ENCODE measurements around the gene UMODL1. TPM values are rescaled to one million over a fixed set of nuclear protein-coding genes. Genes with fewer than 3 reads are reported as not detected.

UMODL1 gene, protein sequence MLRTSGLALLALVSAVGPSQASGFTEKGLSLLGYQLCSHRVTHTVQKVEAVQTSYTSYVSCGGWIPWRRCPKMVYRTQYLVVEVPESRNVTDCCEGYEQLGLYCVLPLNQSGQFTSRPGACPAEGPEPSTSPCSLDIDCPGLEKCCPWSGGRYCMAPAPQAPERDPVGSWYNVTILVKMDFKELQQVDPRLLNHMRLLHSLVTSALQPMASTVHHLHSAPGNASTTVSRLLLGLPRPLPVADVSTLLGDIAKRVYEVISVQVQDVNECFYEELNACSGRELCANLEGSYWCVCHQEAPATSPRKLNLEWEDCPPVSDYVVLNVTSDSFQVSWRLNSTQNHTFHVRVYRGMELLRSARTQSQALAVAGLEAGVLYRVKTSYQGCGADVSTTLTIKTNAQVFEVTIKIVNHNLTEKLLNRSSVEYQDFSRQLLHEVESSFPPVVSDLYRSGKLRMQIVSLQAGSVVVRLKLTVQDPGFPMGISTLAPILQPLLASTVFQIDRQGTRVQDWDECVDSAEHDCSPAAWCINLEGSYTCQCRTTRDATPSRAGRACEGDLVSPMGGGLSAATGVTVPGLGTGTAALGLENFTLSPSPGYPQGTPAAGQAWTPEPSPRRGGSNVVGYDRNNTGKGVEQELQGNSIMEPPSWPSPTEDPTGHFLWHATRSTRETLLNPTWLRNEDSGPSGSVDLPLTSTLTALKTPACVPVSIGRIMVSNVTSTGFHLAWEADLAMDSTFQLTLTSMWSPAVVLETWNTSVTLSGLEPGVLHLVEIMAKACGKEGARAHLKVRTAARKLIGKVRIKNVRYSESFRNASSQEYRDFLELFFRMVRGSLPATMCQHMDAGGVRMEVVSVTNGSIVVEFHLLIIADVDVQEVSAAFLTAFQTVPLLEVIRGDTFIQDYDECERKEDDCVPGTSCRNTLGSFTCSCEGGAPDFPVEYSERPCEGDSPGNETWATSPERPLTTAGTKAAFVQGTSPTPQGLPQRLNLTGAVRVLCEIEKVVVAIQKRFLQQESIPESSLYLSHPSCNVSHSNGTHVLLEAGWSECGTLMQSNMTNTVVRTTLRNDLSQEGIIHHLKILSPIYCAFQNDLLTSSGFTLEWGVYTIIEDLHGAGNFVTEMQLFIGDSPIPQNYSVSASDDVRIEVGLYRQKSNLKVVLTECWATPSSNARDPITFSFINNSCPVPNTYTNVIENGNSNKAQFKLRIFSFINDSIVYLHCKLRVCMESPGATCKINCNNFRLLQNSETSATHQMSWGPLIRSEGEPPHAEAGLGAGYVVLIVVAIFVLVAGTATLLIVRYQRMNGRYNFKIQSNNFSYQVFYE
- total RNA-seq: not detected in 2 replicates

DNA sequence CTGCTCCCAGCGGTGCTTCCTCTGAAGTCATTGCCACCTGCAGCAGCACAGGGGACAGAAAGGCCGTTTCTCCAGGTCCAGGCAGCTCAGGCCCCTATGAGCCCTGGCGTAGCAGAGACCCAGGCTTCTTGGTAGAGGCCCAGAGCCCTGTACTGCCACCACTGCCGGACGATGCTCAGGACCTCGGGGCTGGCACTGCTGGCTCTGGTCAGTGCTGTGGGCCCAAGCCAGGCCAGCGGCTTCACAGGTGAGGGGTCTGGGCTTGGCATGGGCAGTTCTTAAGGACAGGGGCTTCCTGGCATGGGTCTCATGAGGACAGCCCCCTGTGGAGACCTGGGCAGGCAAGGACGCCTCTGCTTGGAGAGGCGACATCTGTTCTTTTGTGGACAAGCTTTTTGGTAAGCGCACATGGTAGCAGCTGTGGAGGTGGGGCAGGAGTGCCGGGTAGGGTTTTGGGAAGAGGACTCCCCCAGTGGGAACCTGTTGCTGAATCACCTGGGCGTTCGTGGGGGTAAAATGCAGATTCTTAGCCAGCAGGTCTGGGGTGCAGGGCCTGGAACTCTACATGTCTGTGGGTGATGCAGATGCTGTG, at the start of gene UMODL1:
Gene UMODL1, plus strand, starts transcription at position 172 of the 592 bp plus-strand sequence. Its CDS starts 0 bp downstream, at position 172.
- no peak for DNase-seq (ENCODE audit: low read depth in 2 of 2)

GRCh38 chr21:42021371-42022090, 49.6 kb upstream of the UMODL1 start:
- DNase-seq (ENCODE audit: low read depth in 2 of 2): no peak

DNA sequence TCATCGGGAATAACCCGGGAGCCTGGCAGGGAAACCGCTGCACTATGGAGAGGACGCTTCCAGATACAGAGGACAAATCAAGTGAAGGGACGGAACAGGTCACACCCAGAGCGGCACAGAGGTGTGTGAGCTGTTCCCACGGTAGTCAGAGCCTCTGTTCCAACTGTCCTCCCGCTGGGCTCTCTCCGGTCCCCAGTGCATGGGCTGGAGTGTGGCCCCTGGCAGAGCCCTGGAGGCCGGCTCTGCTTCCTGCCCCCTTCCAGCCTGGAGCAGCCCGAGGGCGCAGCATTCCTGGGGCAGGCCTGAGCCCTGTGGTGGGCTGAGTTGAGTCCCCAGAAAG, 49.1 kb upstream of the UMODL1 start:
- no peak for DNase-seq (ENCODE audit: low read depth in 2 of 2)

DNA sequence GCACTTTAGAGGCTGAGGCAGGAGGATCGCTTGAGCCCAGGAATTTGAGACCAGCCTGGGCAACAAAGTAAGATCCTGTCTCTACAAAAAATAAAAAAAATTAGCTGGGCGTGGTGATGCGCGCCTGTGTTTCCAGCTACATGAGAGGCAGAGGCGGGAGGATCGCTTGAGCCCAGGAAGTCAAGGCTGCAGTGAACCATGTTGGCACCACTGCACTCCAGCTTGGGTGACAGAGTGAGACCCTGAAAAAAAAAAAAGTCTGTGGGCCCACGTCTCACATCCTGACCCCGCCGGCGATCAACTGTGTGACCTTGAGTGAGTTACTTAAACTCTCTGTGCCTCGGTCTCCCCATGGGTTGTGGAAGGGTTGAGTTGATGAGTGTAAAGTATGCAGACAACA, 48.2 kb upstream of the UMODL1 start:
- no peak for DNase-seq (ENCODE audit: low read depth in 2 of 2)

DNA sequence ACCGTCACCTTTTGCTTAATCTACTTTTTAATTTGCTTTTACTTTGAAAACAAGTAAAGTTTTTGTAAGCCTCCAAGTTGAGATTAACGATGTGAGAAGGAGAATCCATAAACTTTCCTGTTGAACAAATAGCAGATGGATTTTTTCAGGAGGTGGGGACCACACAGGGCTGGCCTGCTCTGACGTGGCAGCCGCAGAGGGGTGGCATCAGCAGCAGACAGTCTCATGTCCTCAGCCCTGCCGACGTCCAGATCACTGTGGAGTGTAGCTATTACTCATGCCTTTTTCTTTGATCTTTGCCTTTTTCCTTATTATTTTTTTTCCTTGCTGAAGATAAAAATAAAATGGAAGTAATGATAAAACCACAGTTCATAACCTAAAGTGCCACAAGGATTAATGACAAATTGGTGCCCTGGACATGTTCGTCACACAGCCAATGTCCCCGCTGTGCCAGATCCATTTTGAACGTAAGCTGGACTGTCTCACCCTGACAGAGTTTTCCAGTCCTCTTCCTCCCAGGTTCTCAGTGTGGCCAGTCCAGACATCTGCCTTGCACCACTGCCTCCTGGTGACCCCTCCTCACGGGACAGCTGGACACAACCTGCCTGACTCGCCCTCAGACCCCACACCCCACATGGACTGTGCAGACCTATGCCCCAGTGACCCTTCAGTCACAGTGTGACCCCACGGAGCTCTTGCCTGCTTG, 45.6 kb upstream of the UMODL1 start:
- peak in 1 of 2 donors; percentile 11 for DNase-seq (ENCODE audit: low read depth in 2 of 2)

DNA sequence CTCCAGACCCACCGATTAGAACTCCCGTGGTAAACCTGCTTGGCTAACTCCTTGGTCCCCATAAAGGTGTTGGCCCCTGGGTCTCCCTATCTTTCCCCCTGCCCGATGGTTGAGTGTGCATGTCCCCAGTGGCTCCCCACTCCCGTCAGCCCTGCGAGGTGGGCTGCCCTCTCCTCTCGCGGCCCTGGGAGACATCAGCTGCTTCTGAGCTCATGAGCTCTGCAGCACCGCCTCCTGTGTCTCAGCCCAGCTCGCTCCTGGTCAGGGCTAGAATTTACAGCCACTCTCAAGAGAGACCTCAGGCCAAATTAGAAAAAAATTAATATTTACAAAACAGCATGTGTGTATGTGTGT, 45.1 kb upstream of the UMODL1 start:
- DNase-seq (ENCODE audit: low read depth in 2 of 2): no peak

GRCh38 chr21:42027085-42027821, 43.9 kb upstream of the UMODL1 start:
- no peak for DNase-seq (ENCODE audit: low read depth in 2 of 2)

DNA sequence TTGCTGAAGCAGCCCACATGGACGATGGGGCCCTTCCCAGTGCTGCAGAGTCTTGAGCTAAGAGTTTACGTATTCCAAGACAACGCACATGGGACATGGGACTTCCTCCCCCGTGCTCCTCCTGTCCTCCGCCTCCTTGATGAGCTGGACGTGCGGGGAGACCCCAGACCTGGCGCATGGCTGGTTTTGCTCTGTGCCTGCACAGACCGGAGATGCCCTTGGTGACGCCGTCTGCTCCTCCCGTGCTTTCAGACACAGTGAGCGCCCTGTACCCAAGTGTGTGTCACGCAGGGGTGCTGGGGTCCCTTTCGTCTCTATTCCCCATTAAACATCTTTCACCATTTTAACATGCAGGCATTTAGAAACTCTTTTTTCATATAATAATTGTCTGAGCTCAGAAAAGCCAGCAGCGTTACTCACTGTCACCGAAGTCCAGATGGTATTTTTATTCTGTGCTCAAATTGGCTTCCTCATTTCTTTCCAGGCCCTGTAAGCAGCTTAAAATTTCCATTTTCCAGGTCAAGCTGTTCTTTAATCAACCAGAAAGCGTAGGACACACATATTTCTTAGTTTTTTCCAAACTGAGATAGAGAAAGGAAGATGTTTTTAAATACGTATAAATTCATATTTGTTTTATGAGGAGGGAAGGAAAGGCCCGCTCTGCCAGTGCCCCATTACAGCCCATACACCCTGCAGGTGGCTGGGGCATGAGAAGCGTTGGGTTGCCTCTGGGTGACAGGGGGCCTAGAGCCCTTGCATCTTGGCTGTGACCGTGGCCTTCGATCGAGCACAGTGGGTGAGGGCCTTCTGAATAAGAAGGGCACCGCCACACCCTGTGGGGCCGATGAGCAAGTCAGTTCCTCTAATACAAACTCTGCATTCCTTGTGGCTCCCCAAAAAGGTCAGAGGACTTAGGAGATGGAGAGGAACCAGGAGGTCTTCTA, 43.0 kb upstream of the UMODL1 start:
- no peak for DNase-seq (ENCODE audit: low read depth in 2 of 2)

DNA sequence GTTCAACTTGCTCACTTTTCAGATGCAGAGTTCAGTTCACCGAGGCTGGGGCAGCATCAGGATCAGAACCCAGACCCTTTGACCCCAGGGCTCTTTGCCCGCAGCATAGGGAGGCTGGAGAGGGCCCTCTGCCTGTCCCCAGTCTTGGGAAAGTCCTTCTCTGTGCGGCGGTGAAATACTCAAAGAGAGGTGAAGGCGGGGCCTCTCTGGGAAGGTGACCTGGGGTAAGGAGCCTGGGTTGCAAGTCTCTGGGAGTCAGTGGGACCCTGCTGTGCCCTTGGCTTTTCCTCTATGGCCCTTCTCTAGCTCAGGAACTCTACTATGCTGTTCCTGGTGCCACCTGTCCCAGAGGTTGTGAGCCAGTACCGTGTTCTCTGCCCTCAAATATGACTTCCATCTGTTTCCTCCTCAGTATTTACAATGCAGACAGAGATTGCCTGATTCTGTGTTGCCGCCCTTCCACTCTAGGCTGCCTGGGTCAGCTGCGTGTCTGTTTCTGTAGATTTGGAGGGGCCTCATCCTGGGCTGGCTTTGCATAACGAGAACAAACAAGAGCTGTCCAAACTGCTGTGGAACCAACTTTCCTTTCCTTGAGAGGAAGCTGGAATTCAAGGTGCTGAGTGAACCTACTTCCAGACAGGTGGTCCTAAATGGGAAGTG, 42.2 kb upstream of the UMODL1 start:
- no peak for DNase-seq (ENCODE audit: low read depth in 2 of 2)

- no peak for DNase-seq (ENCODE audit: low read depth in 2 of 2)
These were observed 40.8 kb upstream of the UMODL1 start for GRCh38 chr21:42030311-42030710.

GRCh38 chr21:42031241-42031640, 39.9 kb upstream of the UMODL1 start:
- no peak for DNase-seq (ENCODE audit: low read depth in 2 of 2)

DNA sequence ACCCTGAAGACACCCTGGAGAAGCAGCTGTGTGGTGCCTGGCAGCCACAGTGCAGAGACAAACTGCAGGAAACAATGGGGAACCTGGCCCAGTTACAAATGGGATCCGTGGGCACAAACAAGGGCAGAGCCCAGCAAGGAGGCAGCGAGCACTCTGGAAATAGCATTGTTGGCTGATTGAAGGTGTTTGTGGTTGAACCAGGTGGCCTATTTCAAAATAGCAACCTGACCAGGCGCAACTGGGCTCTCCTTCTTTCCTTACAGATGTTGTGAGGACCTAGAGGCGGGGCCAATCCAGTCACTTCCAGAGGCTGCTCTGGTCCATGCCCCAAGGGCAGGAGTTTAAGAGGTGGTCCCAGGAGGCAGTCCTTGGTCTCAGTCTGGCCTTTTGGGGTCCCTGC, 39.3 kb upstream of the UMODL1 start:
- no peak for DNase-seq (ENCODE audit: low read depth in 2 of 2)

GRCh38 chr21:42032266-42032665, 38.9 kb upstream of the UMODL1 start:
- DNase-seq (ENCODE audit: low read depth in 2 of 2): no peak

DNA sequence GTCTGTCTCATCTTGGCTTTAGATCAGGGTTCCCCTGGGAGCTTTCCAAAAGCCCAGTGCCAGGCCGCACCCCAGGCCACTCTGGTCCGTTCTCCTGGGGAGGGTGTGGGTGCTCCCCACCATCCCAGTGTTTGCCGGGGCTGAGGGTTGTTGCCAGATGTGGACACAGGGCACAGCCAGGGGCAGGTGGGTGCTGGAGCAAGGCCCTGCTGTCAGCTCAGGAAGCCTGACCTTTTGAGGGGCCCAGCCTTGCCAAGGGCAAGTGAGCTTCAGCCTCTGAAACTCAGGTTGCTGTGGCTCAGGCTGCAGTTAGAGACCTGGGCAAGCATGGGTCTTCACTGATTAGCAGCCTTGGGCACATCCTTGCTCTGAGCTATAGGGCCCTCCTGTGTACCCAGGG, 38.1 kb upstream of the UMODL1 start:
- DNase-seq (ENCODE audit: low read depth in 2 of 2): no peak

DNA sequence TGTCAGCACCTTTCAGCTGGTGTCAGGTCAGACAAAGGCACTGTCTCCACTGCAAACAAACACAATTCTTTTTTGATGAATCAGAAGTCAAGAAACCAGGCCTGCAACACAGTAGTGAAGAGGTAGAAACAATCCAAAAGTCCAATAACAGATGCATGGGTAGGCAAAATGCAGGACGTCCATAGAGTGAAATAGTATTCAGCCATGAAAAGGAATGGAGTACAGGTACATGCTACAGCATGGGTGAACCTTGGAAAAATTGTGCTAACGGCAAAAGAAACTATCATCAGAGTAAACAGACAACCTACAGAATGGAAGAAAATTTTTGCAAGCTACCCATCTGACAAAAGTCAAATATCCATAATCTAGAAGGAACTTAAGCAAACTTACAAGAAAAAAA, 34.8 kb upstream of the UMODL1 start:
- no peak for DNase-seq (ENCODE audit: low read depth in 2 of 2)

- no peak for DNase-seq (ENCODE audit: low read depth in 2 of 2)
These were observed 33.6 kb upstream of the UMODL1 start for GRCh38 chr21:42037516-42037915.

GRCh38 chr21:42037943-42038342, 33.2 kb upstream of the UMODL1 start:
- no peak for DNase-seq (ENCODE audit: low read depth in 2 of 2)

DNA sequence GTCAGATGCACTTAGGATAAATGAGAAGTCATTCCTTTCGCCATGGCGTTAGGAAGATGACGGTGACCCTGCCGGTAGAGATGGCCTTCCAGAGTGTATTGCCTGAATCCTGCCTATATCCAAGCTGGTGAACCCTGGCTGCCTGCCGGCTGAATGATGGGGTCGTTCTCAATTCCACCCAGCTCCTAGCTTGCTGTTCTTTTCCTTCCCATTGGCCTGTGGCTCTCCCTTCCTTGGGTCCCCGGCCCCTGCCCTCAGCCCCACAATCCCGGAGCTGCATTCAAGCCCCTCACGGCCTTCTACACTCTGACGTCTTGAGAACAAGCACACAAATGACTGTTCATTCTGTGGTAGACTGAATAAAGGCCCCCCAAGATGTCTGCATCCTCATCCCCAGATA, 32.7 kb upstream of the UMODL1 start:
- no peak for DNase-seq (ENCODE audit: low read depth in 2 of 2)

Data from dermis microvascular lymphatic vessel endothelial cell (primary cell).